ENCODE measurements around the gene GRAP2.

The GRAP2 gene

GRCh38 chr22:39893526-39893925 lies 7.4 kb upstream of the GRAP2 start, which contains the start of gene ENTHD1:
Gene ENTHD1, minus strand, starts transcription at chr22:39893760. Its CDS starts 6,012 bp downstream, at chr22:39887748.
- TF ChIP-seq, protein P1, sequence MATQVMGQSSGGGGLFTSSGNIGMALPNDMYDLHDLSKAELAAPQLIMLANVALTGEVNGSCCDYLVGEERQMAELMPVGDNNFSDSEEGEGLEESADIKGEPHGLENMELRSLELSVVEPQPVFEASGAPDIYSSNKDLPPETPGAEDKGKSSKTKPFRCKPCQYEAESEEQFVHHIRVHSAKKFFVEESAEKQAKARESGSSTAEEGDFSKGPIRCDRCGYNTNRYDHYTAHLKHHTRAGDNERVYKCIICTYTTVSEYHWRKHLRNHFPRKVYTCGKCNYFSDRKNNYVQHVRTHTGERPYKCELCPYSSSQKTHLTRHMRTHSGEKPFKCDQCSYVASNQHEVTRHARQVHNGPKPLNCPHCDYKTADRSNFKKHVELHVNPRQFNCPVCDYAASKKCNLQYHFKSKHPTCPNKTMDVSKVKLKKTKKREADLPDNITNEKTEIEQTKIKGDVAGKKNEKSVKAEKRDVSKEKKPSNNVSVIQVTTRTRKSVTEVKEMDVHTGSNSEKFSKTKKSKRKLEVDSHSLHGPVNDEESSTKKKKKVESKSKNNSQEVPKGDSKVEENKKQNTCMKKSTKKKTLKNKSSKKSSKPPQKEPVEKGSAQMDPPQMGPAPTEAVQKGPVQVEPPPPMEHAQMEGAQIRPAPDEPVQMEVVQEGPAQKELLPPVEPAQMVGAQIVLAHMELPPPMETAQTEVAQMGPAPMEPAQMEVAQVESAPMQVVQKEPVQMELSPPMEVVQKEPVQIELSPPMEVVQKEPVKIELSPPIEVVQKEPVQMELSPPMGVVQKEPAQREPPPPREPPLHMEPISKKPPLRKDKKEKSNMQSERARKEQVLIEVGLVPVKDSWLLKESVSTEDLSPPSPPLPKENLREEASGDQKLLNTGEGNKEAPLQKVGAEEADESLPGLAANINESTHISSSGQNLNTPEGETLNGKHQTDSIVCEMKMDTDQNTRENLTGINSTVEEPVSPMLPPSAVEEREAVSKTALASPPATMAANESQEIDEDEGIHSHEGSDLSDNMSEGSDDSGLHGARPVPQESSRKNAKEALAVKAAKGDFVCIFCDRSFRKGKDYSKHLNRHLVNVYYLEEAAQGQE (IDR thresholded peaks at IDR 0.05; ENCODE audit: insufficient read depth in 1 of 2, low read depth in 2 of 2, low read length in 2 of 2): no peak
- TF ChIP-seq TAF1 (IDR thresholded peaks at IDR 0.05; ENCODE audit: borderline replicate concordance, insufficient read depth, low read length) (no peak), POLR2AphosphoS5 (IDR thresholded peaks at IDR 0.05; ENCODE audit: low read depth, low read length) (no peak), SIN3A (IDR thresholded peaks at IDR 0.05; ENCODE audit: borderline replicate concordance, insufficient read depth, low read length) (no peak), FOXP2 (optimal IDR thresholded peaks at IDR 0.05; ENCODE audit: borderline replicate concordance, extremely low read depth, extremely low read length, insufficient read depth) (no peak)

DNA sequence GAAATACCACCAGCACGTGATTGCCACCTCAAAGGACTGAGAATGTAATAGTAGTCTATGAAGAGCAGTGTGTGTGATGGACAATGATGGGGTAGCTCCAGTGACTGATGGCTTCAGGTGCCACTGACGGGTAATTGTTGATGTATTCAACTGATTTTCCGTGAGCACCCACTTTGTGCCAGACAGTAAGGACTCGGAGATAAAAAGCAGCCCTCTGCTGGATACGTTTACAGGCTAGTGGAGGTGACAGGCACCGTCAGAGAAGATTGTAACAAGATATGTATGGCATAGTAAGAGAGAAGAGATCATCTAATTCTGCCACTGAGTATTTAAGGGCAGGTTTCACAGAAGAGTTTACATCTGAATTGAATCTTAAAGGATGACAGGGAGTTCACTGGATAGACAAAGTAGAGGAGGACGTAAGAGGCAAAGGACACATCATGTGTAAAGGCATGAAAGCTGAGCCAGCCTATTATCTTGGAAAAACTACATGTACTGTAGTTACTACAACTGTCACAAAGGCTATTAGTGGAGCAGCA lies 6.3 kb upstream of the GRAP2 start:
- TF ChIP-seq SIN3A (IDR thresholded peaks at IDR 0.05; ENCODE audit: borderline replicate concordance, insufficient read depth, low read length) (no peak), TAF1 (IDR thresholded peaks at IDR 0.05; ENCODE audit: borderline replicate concordance, insufficient read depth, low read length) (no peak), POLR2AphosphoS5 (IDR thresholded peaks at IDR 0.05; ENCODE audit: low read depth, low read length) (no peak), FOXP2 (optimal IDR thresholded peaks at IDR 0.05; ENCODE audit: borderline replicate concordance, extremely low read depth, extremely low read length, insufficient read depth) (no peak)
- TF ChIP-seq, protein P1 (IDR thresholded peaks at IDR 0.05; ENCODE audit: insufficient read depth in 1 of 2, low read depth in 2 of 2, low read length in 2 of 2): no peak

GRCh38 chr22:39895682-39896081 lies 5.2 kb upstream of the GRAP2 start:
- TF ChIP-seq FOXP2 (optimal IDR thresholded peaks at IDR 0.05; ENCODE audit: borderline replicate concordance, extremely low read depth, extremely low read length, insufficient read depth): no peak
- no peak for TF ChIP-seq TAF1 (IDR thresholded peaks at IDR 0.05; ENCODE audit: borderline replicate concordance, insufficient read depth, low read length)
- TF ChIP-seq POLR2AphosphoS5 (IDR thresholded peaks at IDR 0.05; ENCODE audit: low read depth, low read length): no peak
- TF ChIP-seq SIN3A (IDR thresholded peaks at IDR 0.05; ENCODE audit: borderline replicate concordance, insufficient read depth, low read length): no peak
- TF ChIP-seq, protein P1 (IDR thresholded peaks at IDR 0.05; ENCODE audit: insufficient read depth in 1 of 2, low read depth in 2 of 2, low read length in 2 of 2): no peak

DNA sequence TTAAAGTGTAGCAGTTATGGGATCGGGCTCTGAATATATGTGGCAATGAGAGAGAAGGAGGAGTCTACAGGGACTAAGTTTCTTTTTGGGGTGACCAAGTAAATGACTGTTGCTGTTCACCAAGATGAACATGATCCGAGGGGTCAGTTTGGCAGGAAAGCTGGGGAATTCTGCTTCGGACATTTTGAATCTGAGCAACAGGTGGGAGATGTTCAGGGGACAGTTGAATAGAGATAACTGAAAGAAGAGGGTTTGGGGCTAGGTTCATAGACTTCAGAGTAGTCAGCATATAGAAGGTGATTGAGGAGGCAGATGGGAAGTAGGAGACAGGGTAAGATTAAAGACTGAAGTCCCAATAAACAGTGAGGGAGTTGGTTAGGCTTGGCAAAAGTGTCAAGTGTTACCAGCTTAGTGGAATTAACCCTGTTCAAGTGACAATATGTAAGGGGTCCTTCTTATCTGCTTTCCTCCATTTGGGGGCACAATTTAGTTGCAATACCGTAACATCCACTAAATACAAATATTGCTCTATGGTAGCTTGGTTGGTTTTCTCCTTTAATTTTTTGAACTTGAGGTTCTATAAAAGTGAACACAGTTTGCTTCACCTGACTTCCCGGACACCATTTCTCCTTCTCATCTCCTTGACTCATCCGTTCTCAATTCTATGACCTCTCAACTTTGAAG lies 4.4 kb upstream of the GRAP2 start:
- TF ChIP-seq SIN3A (IDR thresholded peaks at IDR 0.05; ENCODE audit: borderline replicate concordance, insufficient read depth, low read length): no peak
- no peak for TF ChIP-seq POLR2AphosphoS5 (IDR thresholded peaks at IDR 0.05; ENCODE audit: low read depth, low read length)
- no peak for TF ChIP-seq TAF1 (IDR thresholded peaks at IDR 0.05; ENCODE audit: borderline replicate concordance, insufficient read depth, low read length)
- TF ChIP-seq, protein P1 (IDR thresholded peaks at IDR 0.05; ENCODE audit: insufficient read depth in 1 of 2, low read depth in 2 of 2, low read length in 2 of 2): no peak
- no peak for TF ChIP-seq FOXP2 (optimal IDR thresholded peaks at IDR 0.05; ENCODE audit: borderline replicate concordance, extremely low read depth, extremely low read length, insufficient read depth)
